ENCODE measurements around the gene RSPH4A. TPM values are rescaled to one million over a fixed set of nuclear protein-coding genes. Genes with fewer than 3 reads are reported as not detected.

RSPH4A gene
- total RNA-seq, 1 donor from 2014 or later, result 5.6 TPM

DNA sequence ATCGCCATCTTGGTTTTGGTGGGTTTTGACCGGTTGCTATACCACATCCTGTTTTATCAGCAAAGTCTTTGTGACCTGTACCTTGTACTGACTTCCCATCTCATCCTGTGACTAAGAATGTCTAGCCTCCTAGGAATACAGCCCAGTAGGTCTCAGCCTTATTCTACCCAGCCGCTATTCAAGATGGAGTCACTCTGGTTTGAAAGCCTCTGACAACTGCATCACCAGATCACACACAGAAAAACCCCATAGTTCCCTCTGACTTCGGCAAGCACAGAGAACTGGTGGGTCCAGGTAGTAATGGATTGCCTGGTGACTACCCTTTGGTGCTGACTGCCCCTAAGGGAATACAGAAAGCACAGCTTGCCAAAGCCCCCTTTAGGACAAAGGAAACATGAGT lies 10.3 kb upstream of the RSPH4A start:
- intact Hi-C loops (cut with DNase I), result no loop called here
- Histone ChIP-seq H3K9me3 (no peaks in the 10 kb centered on the region), H3K4me1 (no peaks in the 10 kb centered on the region), H3K27ac (no peak overlapping the region), H3K36me3 (no peaks in the 10 kb centered on the region), H3K27me3 (ENCODE audit: low read depth) (no peaks in the 10 kb centered on the region), H3K4me3 (no peak overlapping the region)
- TF ChIP-seq, protein P1, sequence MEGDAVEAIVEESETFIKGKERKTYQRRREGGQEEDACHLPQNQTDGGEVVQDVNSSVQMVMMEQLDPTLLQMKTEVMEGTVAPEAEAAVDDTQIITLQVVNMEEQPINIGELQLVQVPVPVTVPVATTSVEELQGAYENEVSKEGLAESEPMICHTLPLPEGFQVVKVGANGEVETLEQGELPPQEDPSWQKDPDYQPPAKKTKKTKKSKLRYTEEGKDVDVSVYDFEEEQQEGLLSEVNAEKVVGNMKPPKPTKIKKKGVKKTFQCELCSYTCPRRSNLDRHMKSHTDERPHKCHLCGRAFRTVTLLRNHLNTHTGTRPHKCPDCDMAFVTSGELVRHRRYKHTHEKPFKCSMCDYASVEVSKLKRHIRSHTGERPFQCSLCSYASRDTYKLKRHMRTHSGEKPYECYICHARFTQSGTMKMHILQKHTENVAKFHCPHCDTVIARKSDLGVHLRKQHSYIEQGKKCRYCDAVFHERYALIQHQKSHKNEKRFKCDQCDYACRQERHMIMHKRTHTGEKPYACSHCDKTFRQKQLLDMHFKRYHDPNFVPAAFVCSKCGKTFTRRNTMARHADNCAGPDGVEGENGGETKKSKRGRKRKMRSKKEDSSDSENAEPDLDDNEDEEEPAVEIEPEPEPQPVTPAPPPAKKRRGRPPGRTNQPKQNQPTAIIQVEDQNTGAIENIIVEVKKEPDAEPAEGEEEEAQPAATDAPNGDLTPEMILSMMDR (IDR thresholded peaks at IDR 0.05), result no peak
- DNase-seq, result no peak
- no peak for ATAC-seq

DNA sequence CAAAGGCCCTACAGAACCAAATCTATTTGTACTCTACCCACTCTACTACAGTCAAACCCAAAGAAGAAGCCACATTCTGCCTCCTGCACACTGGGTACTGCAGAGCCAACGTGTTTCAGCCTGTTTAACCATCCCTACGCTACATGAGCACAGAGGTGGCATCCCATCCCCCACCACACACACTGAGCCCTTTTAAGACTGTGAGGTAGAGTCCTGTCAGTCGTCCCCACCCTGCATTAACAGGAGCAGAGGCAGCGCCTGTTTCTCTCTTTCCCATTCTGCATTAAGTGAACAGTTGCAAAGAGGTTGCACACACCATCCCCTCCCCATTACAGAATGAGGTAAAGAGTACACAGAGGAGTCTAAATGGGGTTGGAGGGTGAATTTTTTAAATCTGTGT lies 5.2 kb upstream of the RSPH4A start:
- ATAC-seq, result no peak

DNA sequence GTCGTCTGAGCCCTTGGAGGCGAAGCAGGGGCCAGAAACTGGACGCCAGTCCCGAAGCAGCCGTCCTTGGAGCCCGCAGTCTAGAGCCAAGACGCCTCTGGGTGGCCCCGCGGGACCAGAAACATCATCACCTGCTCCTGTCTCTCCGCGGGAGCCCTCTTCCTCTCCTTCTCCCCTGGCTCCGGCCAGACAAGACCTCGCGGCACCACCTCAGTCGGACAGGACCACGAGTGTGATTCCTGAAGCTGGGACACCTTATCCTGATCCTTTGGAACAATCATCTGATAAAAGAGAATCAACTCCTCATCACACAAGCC lies 416 bp downstream of the RSPH4A start:
- no peaks in the 10 kb centered on the region for H3K36me3 ChIP-seq
- ATAC-seq, result peak; percentile 48 to 52
- no peak for DNase-seq
- TF ChIP-seq, protein P1 (IDR thresholded peaks at IDR 0.05), result no peak
- H3K27ac ChIP-seq, result peak overlapping the region; percentile 33
- intact Hi-C loops (cut with DNase I), result no loop called here
- peaks cover 8% of the 10 kb centered on the region for H3K4me1 ChIP-seq
- no peaks in the 10 kb centered on the region for H3K9me3 ChIP-seq
- peak overlapping the region; percentile 58 for H3K4me3 ChIP-seq
- H3K27me3 ChIP-seq (ENCODE audit: low read depth), result no peaks in the 10 kb centered on the region

More for the DNA sequence above, 5.2 kb upstream of the RSPH4A start:
- intact Hi-C loops (cut with DNase I), result no loop called here
- Histone ChIP-seq H3K27ac (no peak overlapping the region), H3K36me3 (no peaks in the 10 kb centered on the region), H3K4me1 (no peaks in the 10 kb centered on the region), H3K9me3 (no peaks in the 10 kb centered on the region), H3K27me3 (ENCODE audit: low read depth) (no peaks in the 10 kb centered on the region), H3K4me3 (no peak overlapping the region)
- TF ChIP-seq, protein P1 (IDR thresholded peaks at IDR 0.05), result no peak
- no peak for DNase-seq

DNA sequence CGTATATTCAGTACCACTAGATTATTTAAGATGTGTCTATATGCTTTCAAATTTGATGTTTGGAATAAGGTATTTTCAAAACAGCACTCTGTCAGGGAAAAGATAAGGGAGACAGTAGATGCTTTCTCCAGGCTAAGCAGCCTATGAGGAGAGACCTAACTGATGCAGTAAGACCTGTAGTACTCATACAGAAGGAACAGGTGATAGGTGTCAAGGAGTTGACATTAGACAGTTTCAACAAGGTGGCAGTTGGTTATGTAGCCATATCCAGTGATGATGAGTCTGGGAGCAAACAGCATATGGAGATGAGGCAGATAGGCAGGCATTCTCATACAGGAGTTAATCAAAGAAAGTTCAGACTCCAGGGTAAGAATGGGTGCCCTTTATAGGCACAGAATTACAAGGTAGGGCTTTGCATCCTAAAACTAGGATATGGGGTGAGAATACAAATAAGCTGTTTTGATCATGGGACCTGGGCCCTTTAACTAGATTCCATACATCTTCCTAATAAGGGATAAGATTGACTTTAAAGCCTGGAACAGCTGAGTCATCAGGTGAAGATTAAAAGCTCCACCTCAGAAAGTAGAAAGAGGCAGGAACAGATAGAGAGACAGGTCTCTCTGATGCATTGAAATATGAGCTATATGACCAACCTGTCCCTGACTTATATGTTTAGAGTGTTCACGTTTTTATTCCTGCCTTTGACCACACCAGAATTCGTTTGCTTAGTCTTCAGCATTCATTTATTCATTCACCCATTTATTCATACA lies 7.9 kb downstream of the RSPH4A start:
- intact Hi-C loops (cut with DNase I), result no loop called here
- no peak for ATAC-seq
- Histone ChIP-seq H3K27me3 (ENCODE audit: low read depth) (no peaks in the 10 kb centered on the region), H3K9me3 (no peaks in the 10 kb centered on the region), H3K4me3 (no peak overlapping the region), H3K4me1 (no peaks in the 10 kb centered on the region), H3K36me3 (no peaks in the 10 kb centered on the region), H3K27ac (no peak overlapping the region)
- DNase-seq, result no peak
- TF ChIP-seq, protein P1 (IDR thresholded peaks at IDR 0.05), result no peak

DNA sequence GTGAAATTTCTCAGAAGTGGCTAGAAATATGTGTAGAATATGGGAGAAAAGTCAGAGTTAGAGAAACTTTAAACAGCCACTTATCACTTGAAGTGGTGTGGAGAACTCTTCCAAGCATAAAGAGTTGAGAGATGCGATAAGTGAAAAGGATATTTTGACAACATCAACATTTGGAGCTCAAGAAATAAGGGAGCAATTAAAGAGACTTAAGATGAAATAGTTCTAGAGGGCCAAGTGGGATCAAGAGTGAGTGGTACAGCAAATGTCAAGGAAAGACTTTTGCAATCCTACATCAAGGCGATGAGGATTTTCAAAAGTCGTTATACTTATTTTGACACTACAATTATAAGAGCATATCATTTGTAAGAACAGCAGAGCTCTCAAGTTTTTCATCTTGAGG lies 9.6 kb downstream of the RSPH4A start:
- Histone ChIP-seq H3K27me3 (ENCODE audit: low read depth) (no peaks in the 10 kb centered on the region), H3K36me3 (no peaks in the 10 kb centered on the region), H3K27ac (no peak overlapping the region), H3K9me3 (no peaks in the 10 kb centered on the region), H3K4me3 (no peak overlapping the region), H3K4me1 (peaks cover 4% of the 10 kb centered on the region)
- ATAC-seq, result no peak
- DNase-seq, result no peak
- TF ChIP-seq, protein P1 (IDR thresholded peaks at IDR 0.05), result no peak
- intact Hi-C loops (cut with DNase I), result no loop called here

Measured in lower lobe of right lung (tissue), 2 donors.